ENCODE results near the gene NSMF. TPM values are rescaled to one million over a fixed set of nuclear protein-coding genes. Genes with fewer than 3 reads are reported as not detected.

The NSMF gene
- polyA plus RNA-seq, 1 experiment, result 35.7 TPM

DNA sequence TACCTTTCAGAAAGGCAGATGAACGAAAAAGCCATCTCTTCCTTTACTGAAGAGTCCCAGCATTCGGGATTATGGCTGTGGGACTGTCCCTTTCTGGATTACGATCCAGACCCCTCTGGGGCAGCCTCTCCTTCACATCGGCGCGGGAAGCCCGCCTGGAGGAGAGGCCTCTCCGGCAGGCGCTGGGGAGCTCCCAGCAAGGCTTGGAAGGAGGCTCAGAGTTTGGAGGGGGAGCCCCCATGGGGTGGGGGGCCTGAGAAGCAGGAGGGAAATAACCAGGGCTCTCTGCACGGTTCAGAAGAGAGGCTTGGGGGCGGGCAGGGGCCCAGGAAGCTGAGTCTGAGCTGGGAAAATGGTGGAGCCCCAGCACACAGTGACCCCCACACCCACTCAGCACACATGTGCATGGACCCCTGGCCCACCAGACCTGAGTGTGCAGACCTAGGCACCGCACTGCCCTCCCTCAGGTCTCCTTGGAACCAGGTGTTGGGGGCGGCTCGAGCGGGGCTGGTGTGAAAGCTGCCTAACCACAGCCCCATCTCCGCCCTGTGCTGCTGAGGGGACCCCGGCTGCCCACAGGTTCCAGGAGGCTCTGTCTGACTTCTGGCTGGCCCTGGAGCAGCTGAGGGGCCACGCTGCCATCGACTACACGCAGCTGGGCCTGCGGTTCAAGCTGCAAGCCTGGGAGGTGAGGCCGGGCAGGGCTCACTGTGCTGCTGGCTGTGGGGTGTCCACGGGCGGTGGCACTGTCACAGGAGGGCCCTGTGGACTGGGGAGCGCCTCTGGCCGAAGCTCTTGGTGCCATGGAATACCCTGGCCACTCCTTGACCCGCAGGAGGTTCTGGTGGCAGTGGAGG lies 31.5 kb downstream of the NSMF start:
- ChIA-PET POLR2A (no interaction called here), CTCF (interaction anchor here (1.1 kb wide), 1 partner anchor 16 kb away, joined by 4 read pairs; no protein-coding TSS in a partner anchor)
- Histone ChIP-seq H3K4me3 (ENCODE audit: low read depth, low read length) (no peak overlapping the region), H3K27me3 (ENCODE audit: control insufficient read depth, insufficient read depth, low read length) (no peaks in the 10 kb centered on the region), H3K36me3 (ENCODE audit: control insufficient read depth, insufficient read depth, low read length) (no peaks in the 10 kb centered on the region)
- no peak for DNase-seq (ENCODE audit: low read depth)
- TF ChIP-seq, protein P1, sequence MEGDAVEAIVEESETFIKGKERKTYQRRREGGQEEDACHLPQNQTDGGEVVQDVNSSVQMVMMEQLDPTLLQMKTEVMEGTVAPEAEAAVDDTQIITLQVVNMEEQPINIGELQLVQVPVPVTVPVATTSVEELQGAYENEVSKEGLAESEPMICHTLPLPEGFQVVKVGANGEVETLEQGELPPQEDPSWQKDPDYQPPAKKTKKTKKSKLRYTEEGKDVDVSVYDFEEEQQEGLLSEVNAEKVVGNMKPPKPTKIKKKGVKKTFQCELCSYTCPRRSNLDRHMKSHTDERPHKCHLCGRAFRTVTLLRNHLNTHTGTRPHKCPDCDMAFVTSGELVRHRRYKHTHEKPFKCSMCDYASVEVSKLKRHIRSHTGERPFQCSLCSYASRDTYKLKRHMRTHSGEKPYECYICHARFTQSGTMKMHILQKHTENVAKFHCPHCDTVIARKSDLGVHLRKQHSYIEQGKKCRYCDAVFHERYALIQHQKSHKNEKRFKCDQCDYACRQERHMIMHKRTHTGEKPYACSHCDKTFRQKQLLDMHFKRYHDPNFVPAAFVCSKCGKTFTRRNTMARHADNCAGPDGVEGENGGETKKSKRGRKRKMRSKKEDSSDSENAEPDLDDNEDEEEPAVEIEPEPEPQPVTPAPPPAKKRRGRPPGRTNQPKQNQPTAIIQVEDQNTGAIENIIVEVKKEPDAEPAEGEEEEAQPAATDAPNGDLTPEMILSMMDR (IDR thresholded peaks at IDR 0.05; ENCODE audit: insufficient read depth, low read depth, low read length), result no peak

DNA sequence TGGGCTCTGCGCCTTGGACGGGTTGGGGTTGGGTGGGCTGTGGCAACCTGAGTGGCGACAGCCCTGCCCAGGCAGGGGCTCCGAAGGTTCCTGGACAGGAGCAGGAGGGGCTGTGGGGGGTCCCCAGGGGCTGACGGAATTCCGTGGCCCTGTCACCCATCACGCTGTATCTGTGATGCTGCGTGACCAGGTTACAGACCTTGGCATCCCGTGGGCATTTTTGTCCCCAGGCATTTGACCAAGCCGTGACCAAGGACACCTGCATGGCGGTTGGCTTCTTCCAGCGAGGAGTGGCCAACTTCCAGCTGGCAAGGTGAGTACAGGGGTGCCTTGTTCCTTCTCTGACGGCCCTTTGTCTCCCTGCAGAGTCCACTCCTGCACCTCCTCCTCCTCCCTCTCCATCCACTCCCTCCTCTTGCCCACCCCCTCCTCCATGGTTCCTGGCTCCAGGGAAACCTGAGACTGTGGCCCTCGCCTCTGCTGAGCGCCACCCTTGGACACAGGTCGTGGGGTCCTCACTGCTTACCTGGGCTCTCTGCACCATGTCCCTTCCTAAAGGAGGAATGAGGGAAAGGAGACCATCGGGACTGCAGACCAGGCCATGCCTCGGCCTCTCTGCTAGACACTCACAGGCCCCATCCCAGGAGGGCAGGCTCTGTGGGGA lies 33.0 kb downstream of the NSMF start:
- TF ChIP-seq, protein P1 (IDR thresholded peaks at IDR 0.05; ENCODE audit: insufficient read depth, low read depth, low read length), result no peak
- H3K4me3 ChIP-seq (ENCODE audit: low read depth, low read length), result no peak overlapping the region
- no peak for DNase-seq (ENCODE audit: low read depth)
- ChIA-PET POLR2A (no interaction called here), CTCF (no interaction called here)
- no peaks in the 10 kb centered on the region for H3K27me3 ChIP-seq (ENCODE audit: control insufficient read depth, insufficient read depth, low read length)
- H3K36me3 ChIP-seq (ENCODE audit: control insufficient read depth, insufficient read depth, low read length), result no peaks in the 10 kb centered on the region

DNA sequence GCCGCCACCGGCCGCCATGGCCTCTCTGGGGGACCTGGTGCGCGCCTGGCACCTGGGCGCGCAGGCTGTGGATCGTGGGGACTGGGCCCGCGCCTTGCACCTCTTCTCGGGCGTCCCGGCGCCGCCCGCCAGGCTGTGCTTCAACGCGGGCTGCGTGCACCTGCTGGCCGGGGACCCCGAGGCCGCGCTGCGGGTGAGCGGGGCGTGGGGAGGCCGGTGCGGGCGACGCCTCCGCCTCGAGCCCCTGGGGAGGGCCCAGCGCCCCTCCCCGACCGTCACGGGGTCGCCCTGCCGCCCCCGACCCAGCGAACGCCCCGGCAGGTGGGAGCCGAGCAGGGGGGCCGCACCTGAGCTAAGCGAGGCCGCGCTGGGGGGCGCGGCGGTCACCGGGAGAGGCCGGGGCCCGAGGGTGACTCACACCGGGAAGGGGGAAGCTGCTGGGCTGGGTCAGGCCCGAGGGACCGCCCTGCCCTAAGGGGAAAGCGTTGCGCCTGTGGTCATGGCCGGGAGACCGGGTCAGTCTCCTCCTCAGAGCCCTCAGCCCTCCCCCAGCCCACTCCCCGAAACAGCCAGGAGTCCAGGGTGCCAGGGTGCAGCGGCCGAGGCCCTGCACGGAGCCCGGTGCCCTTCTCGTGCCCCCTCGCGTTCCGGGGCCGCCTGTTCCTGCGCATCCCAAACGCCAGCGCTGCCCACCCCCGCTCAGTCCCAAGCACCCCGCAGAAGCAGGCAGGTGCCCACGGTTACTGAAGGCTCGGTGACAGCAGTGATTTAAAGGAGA lies 35.4 kb downstream of the NSMF start:
- peak overlapping the region; percentile 73 for H3K4me3 ChIP-seq (ENCODE audit: low read depth, low read length)
- no peaks in the 10 kb centered on the region for H3K36me3 ChIP-seq (ENCODE audit: control insufficient read depth, insufficient read depth, low read length)
- CTCF ChIA-PET, result interaction anchor here (0.6 to 3.8 kb wide), 16 partner anchors 8 to 146 kb away, joined by 3 to 27 read pairs (median 6); partner anchors contain the start of genes ENTPD8 and TOR4A
- TF ChIP-seq, protein P1 (IDR thresholded peaks at IDR 0.05; ENCODE audit: insufficient read depth, low read depth, low read length), result no peak
- H3K27me3 ChIP-seq (ENCODE audit: control insufficient read depth, insufficient read depth, low read length), result no peaks in the 10 kb centered on the region
- no peak for DNase-seq (ENCODE audit: low read depth)
- POLR2A ChIA-PET, result no interaction called here

DNA sequence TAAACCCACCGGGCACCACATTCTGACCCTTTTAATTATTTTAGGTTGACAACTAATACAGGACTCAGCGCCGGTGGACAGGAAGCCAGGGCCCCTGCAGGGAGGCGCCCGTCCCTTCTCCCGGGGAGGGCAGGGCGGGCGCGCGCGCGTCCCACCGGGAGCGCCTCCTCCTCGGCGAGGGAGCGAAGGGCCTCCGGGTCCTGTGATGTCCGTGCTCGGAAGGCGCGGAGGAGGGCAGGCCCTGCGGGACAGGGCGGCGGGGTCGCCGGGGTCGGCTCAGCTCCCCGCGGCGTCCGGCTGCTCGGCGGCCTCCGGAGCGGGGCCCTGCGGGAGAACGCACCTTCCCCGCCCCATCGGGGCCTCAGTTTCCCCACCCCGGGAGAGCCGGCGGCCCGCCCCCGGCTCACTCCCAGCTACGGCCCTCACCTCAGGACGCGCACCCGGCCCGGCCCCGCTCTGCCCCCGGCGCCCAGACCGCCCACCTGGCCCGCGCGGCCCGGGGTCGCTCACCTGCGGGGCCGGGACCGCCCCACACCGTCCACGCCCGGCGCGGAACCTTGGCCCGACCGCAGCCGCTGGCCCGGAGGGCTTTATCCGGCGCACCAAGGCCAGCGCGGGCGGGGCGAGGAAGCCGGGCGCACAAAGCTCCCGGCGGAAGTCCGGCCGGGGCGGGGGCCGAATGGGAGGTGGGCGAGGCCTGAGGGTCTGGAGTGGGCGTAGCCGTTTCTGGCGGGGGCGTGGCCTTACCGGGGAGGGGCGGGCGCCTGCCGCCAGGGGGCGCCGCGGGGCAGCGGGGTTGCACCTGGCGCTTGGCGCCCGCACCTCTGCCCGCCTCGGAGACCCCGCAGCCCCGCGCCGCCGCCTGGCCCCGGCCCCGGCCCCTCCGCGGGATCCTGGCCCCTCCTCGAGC lies 36.3 kb downstream of the NSMF start, which contains the start of the genes EXD3 and NOXA1:
Gene EXD3, minus strand, starts transcription at position 559 of the 910 bp plus-strand sequence. CDS start 27,805 bp downstream, outside the sequence.
Gene NOXA1, plus strand, starts transcription at position 790 of the 910 bp plus-strand sequence. CDS start 137 bp downstream, outside the sequence.
- peak; percentile 19 for DNase-seq (ENCODE audit: low read depth)
- peak within 1 kb of the TSS; percentile 73 for H3K4me3 ChIP-seq (ENCODE audit: low read depth, low read length)
- POLR2A ChIA-PET, result interaction anchor here (0.5 kb wide), 1 partner anchor 48 kb away, joined by 3 read pairs; no protein-coding TSS in a partner anchor
- CTCF ChIA-PET, result interaction anchor here (0.5 to 3.8 kb wide), 26 partner anchors 8 to 186 kb away, joined by 3 to 27 read pairs (median 4); partner anchors contain the start of genes ENTPD8 and TOR4A
- TF ChIP-seq, protein P1 (IDR thresholded peaks at IDR 0.05; ENCODE audit: insufficient read depth, low read depth, low read length), result peak; percentile 48
- H3K36me3 ChIP-seq (ENCODE audit: control insufficient read depth, insufficient read depth, low read length), result no peaks in the 10 kb centered on the region
- H3K27me3 ChIP-seq (ENCODE audit: control insufficient read depth, insufficient read depth, low read length), result no peaks in the 10 kb centered on the region
